DND-41 (cell line): ENCODE measurements around the gene VWF.

Source experiments
- ATAC-seq: fragments of 200-7000 bp; cut with Tn5 transposase; 3 replicates; pipeline ENCODE4 v1.9.1; 2021; ENCODE audit warnings: low read depth; ENCODE audit not compliant: insufficient read depth
- DNase-seq: peaks from one replicate; pipeline ENCODE4 v3.0.0-alpha.2; 2020
- H2AFZ ChIP-seq: 2 replicates; pipeline ENCODE4 v1.6.0; 2012; ENCODE audit warnings: low read depth, low read length
- H3K27ac ChIP-seq: 2 replicates; pipeline ENCODE4 v1.5.1; 2012; ENCODE audit warnings: low read length, inconsistent platforms
- H3K27me3 ChIP-seq: fragments of 200-600 bp; sonication (generic); 2 replicates; pipeline ENCODE4 v1.6.0; 2012; ENCODE audit warnings: low read length, mild to moderate bottlenecking, inconsistent platforms; ENCODE audit not compliant: insufficient read depth, poor library complexity
- H3K36me3 ChIP-seq: 2 replicates; pipeline ENCODE4 v1.5.1; 2012; ENCODE audit warnings: low read length, inconsistent platforms; ENCODE audit not compliant: insufficient read depth
- H3K4me1 ChIP-seq: 2 replicates; pipeline ENCODE4 v1.5.1; 2012; ENCODE audit warnings: mild to moderate bottlenecking, low read length; ENCODE audit not compliant: insufficient read depth
- H3K4me2 ChIP-seq: 2 replicates; pipeline ENCODE4 v1.6.0; 2012; ENCODE audit warnings: mild to moderate bottlenecking, moderate library complexity, low read length, inconsistent platforms; ENCODE audit not compliant: insufficient read depth
- H3K4me3 ChIP-seq, 2 experiments: fragments of 200-600 bp in 1 of 2; shearing (Covaris generic) in 1 of 2; 2 replicates each; pipeline ENCODE4 v1.5.1; 2012 to 2016; ENCODE audit warnings: inconsistent platforms in 2 of 2, low read length in 2 of 2, mild to moderate bottlenecking in 2 of 2, low read depth in 1 of 2, moderate library complexity in 1 of 2
- H3K79me2 ChIP-seq: 2 replicates; pipeline ENCODE4 v1.6.0; 2012; ENCODE audit warnings: low read length, inconsistent platforms; ENCODE audit not compliant: insufficient read depth
- H3K9ac ChIP-seq: 2 replicates; pipeline ENCODE4 v1.6.0; 2012; ENCODE audit warnings: low read depth, mild to moderate bottlenecking, inconsistent platforms, low read length, moderate library complexity
- H3K9me3 ChIP-seq: 2 replicates; pipeline ENCODE4 v1.5.1; 2012; ENCODE audit warnings: low read length, moderate library complexity, mild to moderate bottlenecking, inconsistent platforms; ENCODE audit not compliant: insufficient read depth, severe bottlenecking
- H4K20me1 ChIP-seq: 2 replicates; pipeline ENCODE4 v1.6.0; 2012; ENCODE audit warnings: low read length; ENCODE audit not compliant: insufficient read depth
- EZH2 ChIP-seq: IDR thresholded peaks from 3 replicates; pipeline ENCODE4 v1.6.1; 2012; ENCODE audit warnings: borderline replicate concordance, low read depth, mild to moderate bottlenecking, moderate library complexity, low read length, inconsistent platforms; ENCODE audit not compliant: severe bottlenecking
- TF ChIP-seq, protein P1 (sequence below): IDR thresholded peaks from 2 replicates; pipeline ENCODE4 v1.5.1; 2012; ENCODE audit warnings: borderline replicate concordance, low read length, moderate library complexity, mild to moderate bottlenecking; ENCODE audit not compliant: poor library complexity, severe bottlenecking; ENCODE audit errors: extremely low read depth

Gene VWF

DNA sequence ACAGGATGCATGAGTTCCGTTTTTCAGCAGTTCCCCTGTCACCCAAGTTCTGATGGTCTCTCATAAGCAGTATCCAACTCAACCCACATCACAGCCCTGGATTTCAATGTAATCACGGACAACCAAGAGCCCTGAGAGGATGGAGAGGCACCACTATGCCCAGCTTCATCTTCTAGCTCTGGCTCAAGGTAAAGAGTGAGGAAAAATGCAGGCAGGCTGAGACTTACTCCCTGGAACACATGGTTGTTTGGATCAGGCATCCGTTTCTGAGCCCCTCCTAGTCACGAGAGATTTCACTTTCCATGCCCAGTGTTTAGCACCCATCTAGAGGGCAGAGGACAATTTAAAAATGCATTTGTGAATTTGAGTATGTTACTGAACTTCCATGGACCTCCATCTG, 224.4 kb downstream of the VWF start:
- no peak for ATAC-seq

DNA sequence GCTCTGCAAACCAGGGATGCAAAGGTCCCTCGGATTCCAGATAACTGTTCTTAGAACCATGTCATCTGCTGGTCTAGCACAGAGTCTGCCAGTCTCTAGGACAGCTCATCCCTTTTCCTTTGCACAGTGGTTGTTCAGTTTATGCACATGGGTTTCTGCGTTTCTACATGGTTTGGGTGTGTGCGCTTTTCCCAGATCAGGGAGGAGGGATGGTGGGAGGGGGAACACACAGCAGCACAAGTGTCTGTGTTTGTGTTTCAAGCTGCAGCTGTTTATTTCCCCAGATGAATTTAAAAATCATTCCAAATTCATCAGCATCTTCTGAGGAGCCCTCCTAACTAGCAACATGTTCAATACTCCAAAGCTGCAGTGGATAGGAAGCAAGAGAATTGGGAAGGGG, 224.8 kb downstream of the VWF start:
- ATAC-seq (no peak), DNase-seq (no peak)
- Histone ChIP-seq H3K4me3 (no peak overlapping the region), H3K27ac (no peak overlapping the region), H4K20me1 (no peaks in the 10 kb centered on the region), H3K9me3 (no peaks in the 10 kb centered on the region), H3K79me2 (no peaks in the 10 kb centered on the region), H3K4me2 (no peak overlapping the region), H3K27me3 (peaks cover 5% of the 10 kb centered on the region), H2AFZ (no peak overlapping the region), H3K9ac (no peak overlapping the region), H3K4me1 (no peaks in the 10 kb centered on the region), H3K36me3 (no peaks in the 10 kb centered on the region)
- TF ChIP-seq, protein P1, sequence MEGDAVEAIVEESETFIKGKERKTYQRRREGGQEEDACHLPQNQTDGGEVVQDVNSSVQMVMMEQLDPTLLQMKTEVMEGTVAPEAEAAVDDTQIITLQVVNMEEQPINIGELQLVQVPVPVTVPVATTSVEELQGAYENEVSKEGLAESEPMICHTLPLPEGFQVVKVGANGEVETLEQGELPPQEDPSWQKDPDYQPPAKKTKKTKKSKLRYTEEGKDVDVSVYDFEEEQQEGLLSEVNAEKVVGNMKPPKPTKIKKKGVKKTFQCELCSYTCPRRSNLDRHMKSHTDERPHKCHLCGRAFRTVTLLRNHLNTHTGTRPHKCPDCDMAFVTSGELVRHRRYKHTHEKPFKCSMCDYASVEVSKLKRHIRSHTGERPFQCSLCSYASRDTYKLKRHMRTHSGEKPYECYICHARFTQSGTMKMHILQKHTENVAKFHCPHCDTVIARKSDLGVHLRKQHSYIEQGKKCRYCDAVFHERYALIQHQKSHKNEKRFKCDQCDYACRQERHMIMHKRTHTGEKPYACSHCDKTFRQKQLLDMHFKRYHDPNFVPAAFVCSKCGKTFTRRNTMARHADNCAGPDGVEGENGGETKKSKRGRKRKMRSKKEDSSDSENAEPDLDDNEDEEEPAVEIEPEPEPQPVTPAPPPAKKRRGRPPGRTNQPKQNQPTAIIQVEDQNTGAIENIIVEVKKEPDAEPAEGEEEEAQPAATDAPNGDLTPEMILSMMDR, result no peak
- no peak for TF ChIP-seq EZH2

More for the DNA sequence above, 224.4 kb downstream of the VWF start:
- TF ChIP-seq EZH2, result no peak
- TF ChIP-seq, protein P1, result no peak
- Histone ChIP-seq H2AFZ (no peak overlapping the region), H3K4me3 (no peak overlapping the region), H3K9me3 (no peaks in the 10 kb centered on the region), H3K4me2 (no peak overlapping the region), H3K27me3 (peaks cover 5% of the 10 kb centered on the region), H3K4me1 (no peaks in the 10 kb centered on the region), H3K36me3 (no peaks in the 10 kb centered on the region), H3K79me2 (no peaks in the 10 kb centered on the region), H4K20me1 (no peaks in the 10 kb centered on the region), H3K9ac (no peak overlapping the region), H3K27ac (no peak overlapping the region)
- DNase-seq, result no peak

DNA sequence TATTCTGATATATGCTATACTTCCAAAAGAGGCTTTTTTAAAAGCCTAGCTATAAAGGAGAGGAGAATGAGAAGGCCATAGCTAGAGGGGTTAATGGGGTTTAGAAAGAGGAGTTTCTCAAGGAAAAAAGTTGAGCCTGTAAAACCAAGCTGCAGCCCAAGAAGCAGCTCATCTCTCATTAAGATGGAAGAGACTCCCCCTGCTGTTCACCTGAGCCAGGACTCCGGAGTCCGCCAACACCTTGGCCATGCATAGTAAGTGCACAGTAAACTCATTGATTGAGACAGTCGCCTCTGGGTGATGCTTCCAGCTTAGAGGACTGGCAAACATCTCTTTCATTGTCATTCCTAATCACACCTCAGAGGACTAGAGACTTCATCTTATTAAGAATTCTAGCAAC, 225.6 kb downstream of the VWF start:
- ATAC-seq, result no peak

More for the DNA sequence above, 225.6 kb downstream of the VWF start:
- TF ChIP-seq, protein P1, result peak; percentile 26
- no peak for TF ChIP-seq EZH2
- Histone ChIP-seq H3K4me1 (no peaks in the 10 kb centered on the region), H2AFZ (no peak overlapping the region), H3K79me2 (no peaks in the 10 kb centered on the region), H3K4me2 (no peak overlapping the region), H4K20me1 (no peaks in the 10 kb centered on the region), H3K36me3 (no peaks in the 10 kb centered on the region), H3K9ac (no peak overlapping the region), H3K27ac (no peak overlapping the region), H3K27me3 (peaks cover 5% of the 10 kb centered on the region), H3K9me3 (no peaks in the 10 kb centered on the region), H3K4me3 (no peak overlapping the region)
- no peak for DNase-seq
